SK-N-SH treated with all-trans-retinoic acid at 6 μM for 48 hours (cell line): ENCODE measurements around the gene RTRAF.

Source experiments
- ATAC-seq: fragments of 200-7000 bp; cut with Tn5 transposase; 3 replicates; pipeline ENCODE4 v1.9.1; 2020; ENCODE audit warnings: mild to moderate bottlenecking, moderate library complexity
- BACH2 ChIP-seq: fragments of 250-450 bp; sonication (Bioruptor Pico); IDR thresholded peaks from 2 replicates; pipeline ENCODE4 v1.9.0; 2021; ENCODE audit warnings: mild to moderate bottlenecking, borderline replicate concordance
- CSDC2 ChIP-seq: fragments of 250-450 bp; sonication (Bioruptor Pico); IDR thresholded peaks from 2 replicates; pipeline ENCODE4 v1.5.0; 2020; ENCODE audit warnings: mild to moderate bottlenecking, moderate library complexity
- ESRRG ChIP-seq: fragments of 250-450 bp; sonication (Bioruptor Pico); IDR thresholded peaks from 2 replicates; pipeline ENCODE4 v1.6.1; 2021; ENCODE audit warnings: mild to moderate bottlenecking
- GLIS3 ChIP-seq: fragments of 250-450 bp; sonication (Bioruptor Pico); IDR thresholded peaks from 2 replicates; pipeline ENCODE4 v1.5.0; 2020; ENCODE audit warnings: mild to moderate bottlenecking, moderate library complexity
- ISL1 ChIP-seq: fragments of 250-450 bp; sonication (Bioruptor Pico); IDR thresholded peaks from 2 replicates; pipeline ENCODE4 v2.1.2; 2022; ENCODE audit warnings: mild to moderate bottlenecking, moderate library complexity
- OSR1 ChIP-seq: fragments of 250-450 bp; sonication (Bioruptor Pico); IDR thresholded peaks from 2 replicates; pipeline ENCODE4 v1.8.0; 2022; ENCODE audit warnings: moderate library complexity, mild to moderate bottlenecking, inconsistent platforms
- PPARA ChIP-seq: fragments of 250-450 bp; sonication (Bioruptor Pico); IDR thresholded peaks from 2 replicates; pipeline ENCODE4 v1.5.0; 2020; ENCODE audit warnings: mild to moderate bottlenecking, borderline replicate concordance
- SNAI2 ChIP-seq: fragments of 250-450 bp; sonication (Bioruptor Pico); IDR thresholded peaks from 2 replicates; pipeline ENCODE4 v1.5.0; 2020; ENCODE audit warnings: mild to moderate bottlenecking, moderate library complexity
- TCF4 ChIP-seq: fragments of 250-450 bp; sonication (Bioruptor Pico); IDR thresholded peaks from 2 replicates; pipeline ENCODE4 v1.8.0; 2021; ENCODE audit warnings: mild to moderate bottlenecking, moderate library complexity, borderline replicate concordance
- TOX ChIP-seq: fragments of 250-450 bp; sonication (Bioruptor Pico); IDR thresholded peaks from 2 replicates; pipeline ENCODE4 v1.8.0; 2021; ENCODE audit warnings: mild to moderate bottlenecking, moderate library complexity, borderline replicate concordance
- ZFP3 ChIP-seq: fragments of 250-450 bp; sonication (Bioruptor Pico); IDR thresholded peaks from 2 replicates; pipeline ENCODE4 v1.5.0; 2020; ENCODE audit warnings: mild to moderate bottlenecking, moderate library complexity
- ZNF70 ChIP-seq: fragments of 450-650 bp; formaldehyde crosslinking; IDR thresholded peaks from 2 replicates; pipeline ENCODE4 v1.5.0; 2020; ENCODE audit warnings: mild to moderate bottlenecking, moderate library complexity
- ZNF8 ChIP-seq: fragments of 450-650 bp; formaldehyde crosslinking; IDR thresholded peaks from 2 replicates; pipeline ENCODE4 v1.5.0; 2020; ENCODE audit warnings: mild to moderate bottlenecking, moderate library complexity
- TF ChIP-seq, protein P1 (sequence below): fragments of 250-450 bp; sonication (Bioruptor Pico); IDR thresholded peaks from 2 replicates; pipeline ENCODE4 v1.5.0; 2020; ENCODE audit warnings: mild to moderate bottlenecking, moderate library complexity
- TF ChIP-seq, protein P2 (sequence below): fragments of 250-450 bp; sonication (Bioruptor Pico); IDR thresholded peaks from 2 replicates; pipeline ENCODE4 v1.8.0; 2020; ENCODE audit warnings: mild to moderate bottlenecking, moderate library complexity, borderline replicate concordance
- TF ChIP-seq, protein P3 (sequence below): fragments of 250-450 bp; sonication (Bioruptor Pico); IDR thresholded peaks from 2 replicates; pipeline ENCODE4 v1.8.0; 2021; ENCODE audit warnings: low read depth, mild to moderate bottlenecking, moderate library complexity, borderline replicate concordance
- TF ChIP-seq, protein P4 (sequence below): fragments of 250-450 bp; sonication (Bioruptor Pico); IDR thresholded peaks from 2 replicates; pipeline ENCODE4 v1.5.1; 2020; ENCODE audit warnings: low read depth, mild to moderate bottlenecking, moderate library complexity

The RTRAF gene

DNA sequence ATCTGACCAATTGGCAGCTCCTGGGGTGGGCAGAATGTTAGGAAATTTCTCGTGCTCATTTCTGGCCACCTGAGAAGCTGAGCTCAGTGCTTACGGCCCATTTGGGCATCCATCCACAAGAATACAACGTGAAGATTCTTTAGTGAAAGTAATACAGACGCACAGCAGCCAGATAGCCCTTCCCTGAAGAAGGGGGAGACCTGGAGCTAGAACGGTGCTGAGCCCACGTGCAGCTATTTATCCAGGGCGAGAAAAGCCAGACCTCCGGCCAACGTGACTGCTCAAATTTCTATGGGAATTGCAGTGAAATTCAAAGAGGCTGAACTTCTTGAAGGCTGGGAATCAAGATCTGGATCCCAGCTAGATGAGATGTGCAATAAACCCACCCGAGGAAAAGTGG lies 58.8 kb downstream of the RTRAF start:
- no peak for ATAC-seq
- no peak for TF ChIP-seq CSDC2
- no peak for TF ChIP-seq GLIS3
- TF ChIP-seq, all 23 proteins: peak for 0

DNA sequence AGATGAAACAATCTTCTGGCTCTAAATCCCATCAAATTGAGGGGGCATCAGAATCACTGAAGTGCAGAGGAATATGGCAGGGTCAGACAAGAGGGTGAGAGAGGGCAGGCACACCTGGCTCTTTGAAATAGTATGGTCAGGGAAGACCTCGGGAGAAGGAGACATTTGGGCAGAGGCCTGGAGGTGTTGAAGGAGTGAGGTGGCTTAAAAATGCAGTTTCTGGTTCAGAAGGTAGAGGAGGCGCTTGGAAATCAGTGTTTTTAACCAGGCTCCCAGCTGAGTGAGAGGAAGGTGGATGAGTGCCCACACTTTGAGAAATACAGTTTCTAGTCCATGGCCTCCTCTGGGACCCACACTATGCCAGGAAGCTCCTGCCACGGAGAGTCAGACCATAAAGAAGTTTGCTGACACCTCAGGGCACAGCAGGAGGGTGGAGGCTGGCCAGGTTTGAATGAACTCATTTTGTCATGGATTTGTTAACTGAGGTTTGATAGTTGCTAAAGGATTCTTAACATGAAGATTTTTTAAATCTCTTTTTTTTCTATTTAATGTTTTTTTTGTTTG lies 59.4 kb downstream of the RTRAF start:
- TF ChIP-seq ESRRG (CRISPR knock-in tag) (no peak), OSR1 (CRISPR knock-in tag) (no peak), ZNF8 (CRISPR knock-in tag) (no peak), TCF4 (no peak), SNAI2 (CRISPR knock-in tag) (no peak)
- TF ChIP-seq, protein P1, sequence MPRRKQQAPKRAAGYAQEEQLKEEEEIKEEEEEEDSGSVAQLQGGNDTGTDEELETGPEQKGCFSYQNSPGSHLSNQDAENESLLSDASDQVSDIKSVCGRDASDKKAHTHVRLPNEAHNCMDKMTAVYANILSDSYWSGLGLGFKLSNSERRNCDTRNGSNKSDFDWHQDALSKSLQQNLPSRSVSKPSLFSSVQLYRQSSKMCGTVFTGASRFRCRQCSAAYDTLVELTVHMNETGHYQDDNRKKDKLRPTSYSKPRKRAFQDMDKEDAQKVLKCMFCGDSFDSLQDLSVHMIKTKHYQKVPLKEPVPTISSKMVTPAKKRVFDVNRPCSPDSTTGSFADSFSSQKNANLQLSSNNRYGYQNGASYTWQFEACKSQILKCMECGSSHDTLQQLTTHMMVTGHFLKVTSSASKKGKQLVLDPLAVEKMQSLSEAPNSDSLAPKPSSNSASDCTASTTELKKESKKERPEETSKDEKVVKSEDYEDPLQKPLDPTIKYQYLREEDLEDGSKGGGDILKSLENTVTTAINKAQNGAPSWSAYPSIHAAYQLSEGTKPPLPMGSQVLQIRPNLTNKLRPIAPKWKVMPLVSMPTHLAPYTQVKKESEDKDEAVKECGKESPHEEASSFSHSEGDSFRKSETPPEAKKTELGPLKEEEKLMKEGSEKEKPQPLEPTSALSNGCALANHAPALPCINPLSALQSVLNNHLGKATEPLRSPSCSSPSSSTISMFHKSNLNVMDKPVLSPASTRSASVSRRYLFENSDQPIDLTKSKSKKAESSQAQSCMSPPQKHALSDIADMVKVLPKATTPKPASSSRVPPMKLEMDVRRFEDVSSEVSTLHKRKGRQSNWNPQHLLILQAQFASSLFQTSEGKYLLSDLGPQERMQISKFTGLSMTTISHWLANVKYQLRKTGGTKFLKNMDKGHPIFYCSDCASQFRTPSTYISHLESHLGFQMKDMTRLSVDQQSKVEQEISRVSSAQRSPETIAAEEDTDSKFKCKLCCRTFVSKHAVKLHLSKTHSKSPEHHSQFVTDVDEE (CRISPR knock-in tag), result no peak
- no peak for ATAC-seq

DNA sequence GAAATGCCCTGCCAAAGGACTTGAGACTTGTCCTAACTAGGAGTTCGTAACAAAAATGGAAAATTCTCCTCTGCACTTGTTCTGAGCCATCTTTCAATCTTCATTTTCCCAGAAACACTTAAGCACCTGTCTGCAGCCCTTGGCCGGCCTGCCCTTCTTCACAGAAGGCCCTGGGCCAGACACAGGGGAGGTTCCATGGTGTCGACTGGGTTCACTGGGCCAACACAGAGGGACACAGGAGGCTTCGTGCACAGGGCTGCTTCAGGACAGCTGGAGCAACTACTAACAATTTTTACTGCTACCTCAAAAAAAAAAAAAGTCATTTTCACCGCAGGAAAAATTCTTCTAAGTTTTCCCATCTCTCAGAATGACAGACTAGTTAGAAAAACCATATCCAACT lies 59.9 kb downstream of the RTRAF start:
- ATAC-seq, result no peak
- TF ChIP-seq BACH2 (CRISPR knock-in tag), result no peak
- TF ChIP-seq GLIS3, result no peak
- TF ChIP-seq ZFP3 (CRISPR knock-in tag), result no peak
- TF ChIP-seq, all 23 proteins: peak for 0

DNA sequence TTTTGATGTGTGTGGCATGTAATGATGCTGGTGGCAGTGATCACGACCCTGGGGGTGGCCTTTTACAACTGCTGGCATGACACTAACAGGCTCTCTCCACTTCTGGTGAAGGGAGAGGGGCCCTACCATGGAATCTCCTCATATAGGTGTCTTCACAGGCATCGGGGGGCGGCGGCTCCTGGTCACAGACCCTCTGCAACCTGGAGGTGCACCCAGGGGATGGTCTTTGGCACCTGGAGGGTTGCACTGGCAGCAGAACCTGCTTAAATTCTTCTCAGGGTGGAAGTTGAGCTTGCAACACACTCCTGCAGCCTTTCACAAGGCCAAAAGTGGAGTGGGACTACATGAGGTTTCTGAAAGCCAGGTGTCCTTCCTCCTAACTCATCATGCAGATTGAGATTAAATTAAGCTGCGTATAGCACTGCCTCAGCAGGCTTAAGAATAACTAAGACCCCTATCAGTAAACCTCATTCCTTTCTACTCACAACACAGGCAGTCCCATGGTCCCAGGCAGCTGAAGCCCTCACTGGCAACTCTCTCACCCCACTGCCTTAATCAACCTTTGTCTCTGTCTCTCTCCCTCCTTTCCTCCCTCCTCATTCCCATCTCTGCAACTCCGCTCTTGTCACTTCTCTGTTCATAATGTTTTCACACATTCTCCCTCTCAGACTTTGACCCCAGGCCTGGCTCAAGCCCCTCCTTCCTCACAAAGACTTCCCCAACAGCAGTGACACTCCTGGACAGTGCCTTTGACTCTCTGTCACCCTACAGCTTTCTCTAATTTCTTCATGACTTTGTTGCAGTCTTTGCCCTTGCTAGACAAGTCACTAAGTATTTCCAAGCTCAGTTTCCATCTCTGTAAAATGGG lies 60.6 kb downstream of the RTRAF start:
- TF ChIP-seq TCF4, result no peak
- TF ChIP-seq, protein P2, sequence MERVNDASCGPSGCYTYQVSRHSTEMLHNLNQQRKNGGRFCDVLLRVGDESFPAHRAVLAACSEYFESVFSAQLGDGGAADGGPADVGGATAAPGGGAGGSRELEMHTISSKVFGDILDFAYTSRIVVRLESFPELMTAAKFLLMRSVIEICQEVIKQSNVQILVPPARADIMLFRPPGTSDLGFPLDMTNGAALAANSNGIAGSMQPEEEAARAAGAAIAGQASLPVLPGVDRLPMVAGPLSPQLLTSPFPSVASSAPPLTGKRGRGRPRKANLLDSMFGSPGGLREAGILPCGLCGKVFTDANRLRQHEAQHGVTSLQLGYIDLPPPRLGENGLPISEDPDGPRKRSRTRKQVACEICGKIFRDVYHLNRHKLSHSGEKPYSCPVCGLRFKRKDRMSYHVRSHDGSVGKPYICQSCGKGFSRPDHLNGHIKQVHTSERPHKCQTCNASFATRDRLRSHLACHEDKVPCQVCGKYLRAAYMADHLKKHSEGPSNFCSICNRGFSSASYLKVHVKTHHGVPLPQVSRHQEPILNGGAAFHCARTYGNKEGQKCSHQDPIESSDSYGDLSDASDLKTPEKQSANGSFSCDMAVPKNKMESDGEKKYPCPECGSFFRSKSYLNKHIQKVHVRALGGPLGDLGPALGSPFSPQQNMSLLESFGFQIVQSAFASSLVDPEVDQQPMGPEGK (CRISPR knock-in tag), result no peak
- no peak for TF ChIP-seq ZNF70 (CRISPR knock-in tag)
- TF ChIP-seq PPARA, result no peak
- TF ChIP-seq GLIS3, result no peak
- TF ChIP-seq, protein P3, sequence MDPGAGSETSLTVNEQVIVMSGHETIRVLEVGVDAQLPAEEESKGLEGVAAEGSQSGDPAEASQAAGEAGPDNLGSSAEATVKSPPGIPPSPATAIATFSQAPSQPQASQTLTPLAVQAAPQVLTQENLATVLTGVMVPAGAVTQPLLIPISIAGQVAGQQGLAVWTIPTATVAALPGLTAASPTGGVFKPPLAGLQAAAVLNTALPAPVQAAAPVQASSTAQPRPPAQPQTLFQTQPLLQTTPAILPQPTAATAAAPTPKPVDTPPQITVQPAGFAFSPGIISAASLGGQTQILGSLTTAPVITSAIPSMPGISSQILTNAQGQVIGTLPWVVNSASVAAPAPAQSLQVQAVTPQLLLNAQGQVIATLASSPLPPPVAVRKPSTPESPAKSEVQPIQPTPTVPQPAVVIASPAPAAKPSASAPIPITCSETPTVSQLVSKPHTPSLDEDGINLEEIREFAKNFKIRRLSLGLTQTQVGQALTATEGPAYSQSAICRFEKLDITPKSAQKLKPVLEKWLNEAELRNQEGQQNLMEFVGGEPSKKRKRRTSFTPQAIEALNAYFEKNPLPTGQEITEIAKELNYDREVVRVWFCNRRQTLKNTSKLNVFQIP, result no peak
- no peak for TF ChIP-seq ISL1 (CRISPR knock-in tag)
- TF ChIP-seq TOX (CRISPR knock-in tag), result no peak
- no peak for ATAC-seq

DNA sequence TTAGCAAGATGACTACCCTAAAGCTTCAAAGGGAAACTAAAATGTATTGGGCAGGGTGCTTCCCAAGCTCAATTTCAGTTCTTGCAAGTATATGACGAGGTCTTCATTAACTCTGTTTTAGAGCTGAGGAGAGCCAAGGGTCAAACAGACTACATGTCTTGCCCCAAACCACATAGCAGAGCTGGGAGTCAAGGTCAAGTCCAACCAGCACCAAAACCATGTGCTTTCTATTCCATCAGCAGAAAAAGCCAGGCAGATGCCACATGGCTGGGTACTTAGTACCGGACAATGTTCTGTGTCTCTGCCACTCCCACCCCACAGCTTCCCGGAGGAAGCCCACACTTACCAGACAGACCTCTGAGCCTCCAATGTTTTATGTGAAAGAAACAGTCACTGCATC lies 61.9 kb downstream of the RTRAF start:
- no peak for TF ChIP-seq TOX (CRISPR knock-in tag)
- TF ChIP-seq, protein P2 (CRISPR knock-in tag), result no peak
- no peak for TF ChIP-seq CSDC2
- TF ChIP-seq, protein P4, sequence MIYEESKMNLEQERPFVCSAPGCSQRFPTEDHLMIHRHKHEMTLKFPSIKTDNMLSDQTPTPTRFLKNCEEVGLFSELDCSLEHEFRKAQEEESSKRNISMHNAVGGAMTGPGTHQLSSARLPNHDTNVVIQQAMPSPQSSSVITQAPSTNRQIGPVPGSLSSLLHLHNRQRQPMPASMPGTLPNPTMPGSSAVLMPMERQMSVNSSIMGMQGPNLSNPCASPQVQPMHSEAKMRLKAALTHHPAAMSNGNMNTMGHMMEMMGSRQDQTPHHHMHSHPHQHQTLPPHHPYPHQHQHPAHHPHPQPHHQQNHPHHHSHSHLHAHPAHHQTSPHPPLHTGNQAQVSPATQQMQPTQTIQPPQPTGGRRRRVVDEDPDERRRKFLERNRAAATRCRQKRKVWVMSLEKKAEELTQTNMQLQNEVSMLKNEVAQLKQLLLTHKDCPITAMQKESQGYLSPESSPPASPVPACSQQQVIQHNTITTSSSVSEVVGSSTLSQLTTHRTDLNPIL (CRISPR knock-in tag), result no peak
- no peak for ATAC-seq
